Prostate gland (tissue), 2 donors: ENCODE results near the gene SLC2A4.

Source experiments
- POLR2AphosphoS5 ChIP-seq: sonication (generic); formaldehyde crosslinking; IDR thresholded peaks from one replicate; pipeline ENCODE4 v1.6.1; 2017; ENCODE audit warnings: antibody characterized with exemption
- TF ChIP-seq, protein P1 (sequence below), 4 experiments: fragments of 200-600 bp in 2 of 4; fragments of 450-650 bp in 2 of 4; sonication (generic) in 2 of 4; IDR thresholded peaks; 1 replicate in 3 of 4; 2 replicates in 1 of 4; pipeline ENCODE4 v1.5.1; 2016 to 2019; ENCODE audit warnings: antibody characterized with exemption in 4 of 4, mild to moderate bottlenecking in 2 of 4, moderate library complexity in 2 of 4

DNA sequence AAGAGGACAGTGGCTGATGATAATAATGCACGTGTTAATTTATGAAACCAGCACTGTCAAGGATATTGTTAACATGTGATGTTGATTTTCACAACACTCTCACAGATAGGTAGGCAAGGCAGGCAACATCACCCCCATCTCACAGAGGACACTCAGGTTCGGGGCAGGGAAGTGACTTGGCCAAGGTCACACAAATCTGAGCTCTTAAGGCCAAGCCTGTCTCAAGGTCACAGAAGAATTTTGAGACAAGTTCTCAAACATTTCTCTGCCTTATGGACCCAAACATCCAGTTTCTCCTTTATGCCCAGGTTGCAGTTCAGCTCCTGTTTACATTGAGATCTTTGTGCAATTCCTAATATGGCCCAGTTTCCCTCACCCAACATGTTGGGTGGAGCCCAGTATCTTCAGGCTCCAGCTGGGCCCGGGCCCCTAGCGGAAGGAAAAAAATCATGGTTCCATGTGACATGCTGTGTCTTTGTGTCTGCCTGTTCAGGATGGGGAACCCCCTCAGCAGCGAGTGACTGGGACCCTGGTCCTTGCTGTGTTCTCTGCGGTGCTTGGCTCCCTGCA is 1.3 kb downstream of the SLC2A4 start:
- TF ChIP-seq, protein P1, sequence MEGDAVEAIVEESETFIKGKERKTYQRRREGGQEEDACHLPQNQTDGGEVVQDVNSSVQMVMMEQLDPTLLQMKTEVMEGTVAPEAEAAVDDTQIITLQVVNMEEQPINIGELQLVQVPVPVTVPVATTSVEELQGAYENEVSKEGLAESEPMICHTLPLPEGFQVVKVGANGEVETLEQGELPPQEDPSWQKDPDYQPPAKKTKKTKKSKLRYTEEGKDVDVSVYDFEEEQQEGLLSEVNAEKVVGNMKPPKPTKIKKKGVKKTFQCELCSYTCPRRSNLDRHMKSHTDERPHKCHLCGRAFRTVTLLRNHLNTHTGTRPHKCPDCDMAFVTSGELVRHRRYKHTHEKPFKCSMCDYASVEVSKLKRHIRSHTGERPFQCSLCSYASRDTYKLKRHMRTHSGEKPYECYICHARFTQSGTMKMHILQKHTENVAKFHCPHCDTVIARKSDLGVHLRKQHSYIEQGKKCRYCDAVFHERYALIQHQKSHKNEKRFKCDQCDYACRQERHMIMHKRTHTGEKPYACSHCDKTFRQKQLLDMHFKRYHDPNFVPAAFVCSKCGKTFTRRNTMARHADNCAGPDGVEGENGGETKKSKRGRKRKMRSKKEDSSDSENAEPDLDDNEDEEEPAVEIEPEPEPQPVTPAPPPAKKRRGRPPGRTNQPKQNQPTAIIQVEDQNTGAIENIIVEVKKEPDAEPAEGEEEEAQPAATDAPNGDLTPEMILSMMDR (IDR thresholded peaks at IDR 0.05): no peak
- TF ChIP-seq POLR2AphosphoS5: no peak
